ENCODE measurements around the gene POLQ.
"Not testable (repeated sequence)": the region's sequence is repeated elsewhere in the genome, so short reads cannot be mapped to it uniquely, and the experiment has no call there.

The POLQ gene

GRCh38 chr3:121508389-121508788 is 37.4 kb downstream of the POLQ start:
- no peak for DNase-seq (ENCODE audit: low read depth)

DNA sequence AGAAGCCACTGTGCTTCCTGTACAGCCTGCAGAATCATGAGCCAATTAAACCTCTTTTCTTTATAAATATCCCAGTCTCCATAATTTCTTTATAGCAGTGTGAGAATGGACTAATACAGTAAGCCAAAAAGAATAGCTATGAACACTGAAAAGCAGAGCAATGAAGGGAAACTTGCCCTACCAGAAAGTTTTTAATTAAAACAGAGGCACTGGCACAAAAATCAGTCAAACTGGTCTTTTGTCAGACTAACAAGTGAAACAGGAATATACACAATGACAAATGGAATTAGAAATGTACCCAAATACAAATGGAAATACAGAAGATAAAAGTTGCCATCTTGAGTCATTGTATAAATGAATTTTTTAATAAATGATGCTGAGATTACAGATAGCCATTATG is 40.5 kb downstream of the POLQ start:
- DNase-seq (ENCODE audit: low read depth): no peak

DNA sequence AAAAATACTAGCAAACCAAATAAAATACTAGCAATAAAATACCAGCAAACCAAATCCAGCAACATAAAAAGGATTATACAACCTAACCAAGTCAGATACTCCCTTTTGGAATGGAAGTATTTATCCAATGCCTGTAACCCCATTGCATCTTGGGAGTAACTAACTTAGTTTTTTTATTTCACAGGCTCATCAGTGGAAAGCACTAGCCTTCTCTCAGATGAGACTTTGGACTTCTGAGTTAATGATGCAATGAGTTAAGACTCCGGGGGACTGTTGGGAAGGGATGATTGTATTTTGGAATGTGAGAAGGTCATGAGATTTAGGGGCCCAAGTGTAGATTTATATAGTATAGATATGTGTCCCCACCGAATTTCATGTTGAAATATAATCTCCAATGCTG is 41.2 kb downstream of the POLQ start:
- DNase-seq (ENCODE audit: low read depth): no peak

DNA sequence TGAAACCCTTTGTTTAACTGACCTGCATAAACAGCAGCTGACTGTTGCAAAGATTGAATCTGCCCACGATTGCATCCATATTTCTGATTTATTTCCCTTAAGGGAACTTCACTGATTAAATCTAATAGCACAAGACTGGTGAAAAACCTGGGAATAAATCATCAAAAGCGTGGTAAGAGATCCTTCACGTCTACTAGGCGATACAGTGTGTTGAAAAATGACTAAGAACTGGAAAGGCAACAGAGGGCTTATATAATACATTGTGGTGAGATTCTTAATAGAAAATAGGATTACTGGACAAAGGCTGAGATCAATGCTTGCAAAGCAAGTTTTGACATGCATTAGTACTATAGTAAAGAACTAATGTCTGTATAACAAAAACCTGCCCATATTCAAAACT is 49.0 kb downstream of the POLQ start:
- no peak for DNase-seq (ENCODE audit: low read depth)

DNA sequence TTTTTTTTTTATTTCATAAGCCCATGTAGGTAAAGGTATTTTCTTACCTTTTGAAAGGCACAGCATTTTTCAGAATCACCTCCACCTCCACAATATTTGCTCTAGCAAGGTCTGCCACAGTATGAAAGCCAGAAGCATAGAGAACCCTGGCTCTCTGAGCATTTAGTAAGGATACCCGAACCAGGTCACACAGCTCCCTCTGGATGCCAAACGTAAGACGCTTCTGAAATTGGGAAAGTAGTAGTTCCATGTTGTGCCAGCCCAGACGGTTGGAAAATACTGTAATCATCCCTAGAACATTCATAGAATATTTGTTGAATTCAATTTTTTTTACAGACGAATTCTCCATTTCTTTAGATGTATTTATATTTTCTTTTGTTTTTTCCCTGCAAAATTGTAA is 52.4 kb downstream of the POLQ start:
- no peak for DNase-seq (ENCODE audit: low read depth)

DNA sequence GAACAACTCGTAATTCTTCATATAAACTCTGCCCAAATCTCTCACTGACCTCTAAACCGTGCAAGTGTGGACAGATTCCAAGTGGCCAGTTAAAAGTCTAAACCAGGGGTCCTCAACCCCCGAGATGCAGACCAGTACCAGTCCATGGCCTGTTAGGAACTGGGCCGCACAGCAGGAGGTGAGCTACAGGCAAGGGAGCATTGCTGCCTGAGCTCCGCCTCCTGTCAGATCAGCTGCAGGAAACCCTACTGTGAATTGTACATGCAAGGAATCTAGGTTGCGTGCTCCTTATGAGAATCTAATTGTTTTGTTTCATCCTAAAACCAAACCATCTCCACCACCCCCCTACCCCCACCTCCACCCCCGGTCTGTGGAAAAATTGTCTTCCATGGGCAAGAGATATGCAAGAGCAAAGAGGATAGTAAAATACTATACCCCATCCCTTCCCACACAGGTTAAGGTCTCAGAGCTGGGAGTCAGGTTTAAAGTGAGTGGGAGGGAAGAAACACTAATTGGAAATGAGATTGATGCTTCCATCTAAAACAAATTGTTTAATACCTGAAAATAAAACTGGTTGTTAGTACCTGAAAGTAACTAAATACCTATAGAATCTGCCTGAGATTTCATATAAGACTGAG is 54.0 kb downstream of the POLQ start:
- DNase-seq (ENCODE audit: low read depth): no peak

- no peak for DNase-seq (ENCODE audit: low read depth)
Observed at GRCh38 chr3:121490161-121490560, 55.6 kb downstream of the POLQ start.

DNA sequence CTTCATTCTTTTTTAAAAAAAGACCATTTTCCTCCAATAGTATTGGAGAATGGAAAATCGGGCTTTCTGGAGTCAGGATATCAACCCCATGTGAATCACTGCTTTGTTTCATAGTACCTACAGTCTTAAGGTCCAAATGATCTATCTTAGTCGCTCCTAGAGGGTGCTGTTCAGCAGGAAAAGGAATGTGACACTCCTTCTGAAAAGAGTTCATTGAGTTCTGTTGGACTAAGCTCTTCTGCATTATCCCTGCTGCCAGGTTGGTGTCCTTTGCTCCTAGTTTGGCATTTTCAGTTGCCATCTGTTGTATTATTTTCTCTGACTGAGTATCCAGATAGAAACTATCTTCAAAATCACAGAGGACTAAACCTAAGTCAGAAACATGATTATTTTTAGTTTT is 57.2 kb downstream of the POLQ start:
- DNase-seq (ENCODE audit: low read depth): no peak

GRCh38 chr3:121483290-121483689 is 62.5 kb downstream of the POLQ start:
- no peak for DNase-seq (ENCODE audit: low read depth)

- DNase-seq (ENCODE audit: low read depth): no peak
Observed at GRCh38 chr3:121482660-121483059, 63.1 kb downstream of the POLQ start.

DNA sequence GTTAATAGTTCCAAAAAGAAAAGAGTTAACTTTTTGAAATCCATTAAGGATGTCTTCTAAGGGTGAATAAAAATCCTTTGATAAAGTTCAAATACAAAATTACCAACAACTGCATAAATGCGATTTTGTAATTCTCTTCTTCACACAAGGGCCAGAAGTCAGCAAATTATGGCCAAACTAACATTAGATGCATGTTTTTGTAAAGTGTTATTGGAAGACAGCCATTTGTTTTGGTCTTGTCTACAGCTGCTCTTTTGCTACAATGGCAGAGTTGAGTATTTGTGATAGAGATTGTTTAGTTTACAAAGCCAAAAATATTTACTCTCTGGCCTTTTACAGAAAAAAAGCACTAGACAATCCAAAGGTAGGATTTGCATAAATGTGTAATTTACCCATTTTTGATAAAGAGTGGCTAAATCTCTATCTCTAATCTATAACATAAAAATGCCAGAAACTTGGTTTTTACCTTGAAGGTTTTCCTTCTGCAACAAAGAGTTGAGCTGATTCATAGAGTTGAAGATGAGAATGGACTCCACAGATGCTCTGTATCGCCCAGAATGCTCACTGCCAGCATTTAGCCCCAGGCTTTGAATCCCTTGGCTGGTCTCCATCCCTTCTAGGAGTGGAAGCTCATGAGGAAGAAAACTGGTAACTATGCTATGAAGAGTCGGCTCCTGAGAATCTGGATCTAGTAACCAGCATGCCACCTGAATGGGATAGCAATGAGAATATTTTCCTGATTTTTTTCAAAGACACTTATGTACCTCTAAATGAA is 64.5 kb downstream of the POLQ start:
- DNase-seq (ENCODE audit: low read depth): no peak

DNA sequence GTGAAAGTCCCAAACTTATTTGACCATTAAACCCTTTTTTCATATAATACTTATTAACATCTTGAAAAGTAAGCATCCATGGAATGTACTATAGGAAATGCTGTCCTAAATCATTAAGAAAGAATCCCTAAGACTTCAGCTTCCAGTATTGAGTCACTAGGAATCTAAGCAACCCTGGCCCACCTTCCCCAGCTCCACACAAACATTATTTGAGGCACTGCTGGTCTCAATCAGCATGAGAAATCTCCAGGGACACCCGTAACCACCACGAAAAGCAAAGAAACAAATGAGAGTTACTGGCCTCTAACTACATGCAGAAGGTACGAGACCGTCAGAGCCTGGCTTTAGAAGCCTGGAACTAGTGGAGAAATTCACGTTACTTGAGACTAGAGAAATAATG is 68.2 kb downstream of the POLQ start:
- no peak for DNase-seq (ENCODE audit: low read depth)

GRCh38 chr3:121473001-121473400 is 72.8 kb downstream of the POLQ start:
- DNase-seq (ENCODE audit: low read depth): no peak

GRCh38 chr3:121467085-121467484 is 78.7 kb downstream of the POLQ start:
- no peak for DNase-seq (ENCODE audit: low read depth)

GRCh38 chr3:121463745-121464144 is 82.0 kb downstream of the POLQ start:
- no peak for DNase-seq (ENCODE audit: low read depth)

- DNase-seq (ENCODE audit: low read depth): no peak
Observed at GRCh38 chr3:121462565-121462964, 83.2 kb downstream of the POLQ start.

DNA sequence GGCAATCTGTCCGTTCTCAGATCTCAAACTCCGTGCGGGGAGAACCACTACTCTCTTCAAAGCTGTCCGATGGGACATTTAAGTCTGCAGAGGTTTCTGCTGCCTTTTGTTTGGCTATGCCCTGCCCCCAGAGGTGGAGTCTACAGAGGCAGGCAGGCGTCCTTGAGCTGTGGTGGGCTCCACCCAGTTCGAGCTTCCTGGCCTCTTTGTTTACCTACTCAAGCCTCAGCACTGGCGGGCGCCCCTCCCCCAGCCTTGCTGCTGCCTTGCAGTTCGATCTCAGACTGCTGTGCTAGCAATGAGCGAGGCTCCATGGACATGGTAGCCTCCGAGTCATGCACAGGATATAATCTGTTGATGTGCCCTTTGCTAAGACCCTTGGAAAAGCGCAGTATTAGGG is 94.0 kb downstream of the POLQ start:
- DNase-seq (ENCODE audit: low read depth): not testable (repeated sequence)

DNA sequence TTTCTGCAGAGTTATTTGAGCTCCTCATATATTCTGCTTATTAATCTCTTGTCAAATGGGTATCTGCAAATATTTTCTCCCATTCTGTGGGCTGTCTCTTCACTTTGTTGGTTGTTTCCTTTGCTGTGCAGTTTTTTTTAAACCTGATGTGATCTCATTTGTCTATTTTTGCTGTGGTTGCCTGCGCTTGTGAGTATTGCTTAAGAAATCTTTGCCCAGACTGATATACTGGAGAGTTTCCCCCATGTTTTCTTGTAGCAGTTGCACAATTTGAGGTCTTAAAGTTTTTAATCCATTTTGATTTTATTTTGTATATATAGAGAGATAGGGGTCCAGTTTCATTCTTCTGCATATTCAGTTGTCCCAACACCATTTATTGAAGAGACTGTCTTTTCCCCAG is 102.3 kb downstream of the POLQ start:
- DNase-seq (ENCODE audit: low read depth): no peak

GRCh38 chr3:121436641-121437040 is 109.1 kb downstream of the POLQ start:
- no peak for DNase-seq (ENCODE audit: low read depth)

DNA sequence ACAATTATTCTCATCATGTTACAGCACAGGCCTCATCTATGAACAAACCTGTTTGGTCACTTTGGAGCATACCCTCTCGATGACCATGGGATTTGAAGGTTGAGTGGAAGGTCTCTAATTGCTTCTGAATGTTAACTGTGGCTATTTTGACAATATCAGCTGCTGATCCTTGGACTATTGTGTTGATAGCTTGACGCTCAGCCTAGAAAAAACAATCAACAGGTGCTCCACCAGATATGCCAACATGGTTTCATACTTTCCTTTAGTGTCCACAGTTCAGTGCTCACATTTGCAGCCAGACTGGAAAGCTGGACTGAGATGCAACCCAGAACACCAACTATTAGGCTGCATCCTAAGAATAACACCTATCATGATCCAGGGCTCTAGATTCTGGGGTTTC is 109.7 kb downstream of the POLQ start:
- no peak for DNase-seq (ENCODE audit: low read depth)

- peak; percentile 30 for DNase-seq (ENCODE audit: low read depth)
Observed at GRCh38 chr3:121431726-121432517, 113.9 kb downstream of the POLQ start.

DNA sequence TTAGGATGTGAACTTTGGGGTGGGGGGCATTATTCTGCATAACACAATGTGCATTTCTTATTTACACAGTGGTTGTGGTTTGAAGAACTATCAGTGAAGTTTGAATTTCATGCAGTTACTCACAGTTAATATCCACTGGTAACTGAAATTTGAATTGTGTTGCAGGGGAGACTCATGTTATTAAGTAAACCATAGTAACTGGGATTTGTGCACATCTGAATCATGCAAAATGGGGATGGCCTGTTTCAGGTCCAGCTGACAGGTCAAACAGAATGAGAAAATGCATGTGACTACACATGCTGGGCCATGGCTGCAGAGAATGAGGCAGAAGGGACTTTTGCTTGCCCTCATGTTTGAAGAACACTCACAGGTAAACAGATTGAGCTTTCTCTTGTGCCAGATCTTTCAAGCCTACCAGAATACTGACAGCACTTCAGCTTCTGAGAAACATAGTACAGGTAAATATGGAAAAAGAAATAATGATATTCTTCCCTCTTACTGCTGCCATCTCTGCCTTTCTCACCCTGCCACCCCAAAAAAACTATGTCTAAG is 115.0 kb downstream of the POLQ start:
- no peak for DNase-seq (ENCODE audit: low read depth)

GRCh38 chr3:121424549-121424948 is 121.2 kb downstream of the POLQ start:
- DNase-seq (ENCODE audit: low read depth): no peak

Data from activated gamma-delta T cell treated with anti-CD3 and anti-CD28 coated beads, Interleukin-2, amount 50 U/mL, for 16 hours (primary cell).